ENCODE results near the gene ARHGAP15.

ARHGAP15 gene

GRCh38 chr2:143124445-143124844 is 4.8 kb upstream of the ARHGAP15 start:
- no peak for TF ChIP-seq NFIC (IDR thresholded peaks at IDR 0.05)
- no peak for TF ChIP-seq USF1 (IDR thresholded peaks at IDR 0.05)
- TF ChIP-seq EP300 (IDR thresholded peaks at IDR 0.05; ENCODE audit: borderline replicate concordance): no peak
- no peak for TF ChIP-seq TEAD4 (IDR thresholded peaks at IDR 0.05)
- TF ChIP-seq YY1 (IDR thresholded peaks at IDR 0.05; ENCODE audit: low read depth): no peak
- no peak for TF ChIP-seq CEBPB (IDR thresholded peaks at IDR 0.05)
- no peak for TF ChIP-seq EGR1 (IDR thresholded peaks at IDR 0.05)
- TF ChIP-seq REST (IDR thresholded peaks at IDR 0.05; ENCODE audit: low read depth): no peak

GRCh38 chr2:143125717-143126116 is 3.5 kb upstream of the ARHGAP15 start:
- TF ChIP-seq TCF12 (IDR thresholded peaks at IDR 0.05; ENCODE audit: low read depth) (no peak), ZBTB7A (IDR thresholded peaks at IDR 0.05; ENCODE audit: low read depth) (no peak), FOXM1 (IDR thresholded peaks at IDR 0.05; ENCODE audit: borderline replicate concordance, low read depth) (no peak), EP300 (IDR thresholded peaks at IDR 0.05; ENCODE audit: borderline replicate concordance) (no peak), REST (IDR thresholded peaks at IDR 0.05; ENCODE audit: low read depth) (no peak), MAX (IDR thresholded peaks at IDR 0.05) (no peak), TEAD4 (IDR thresholded peaks at IDR 0.05) (no peak), USF1 (IDR thresholded peaks at IDR 0.05) (no peak), RAD21 (IDR thresholded peaks at IDR 0.05; ENCODE audit: low read depth) (no peak), TAF1 (IDR thresholded peaks at IDR 0.05; ENCODE audit: low read depth) (no peak), CEBPB (IDR thresholded peaks at IDR 0.05) (no peak)

GRCh38 chr2:143132355-143132754 is 3.1 kb downstream of the ARHGAP15 start:
- TF ChIP-seq ZBTB7A (IDR thresholded peaks at IDR 0.05; ENCODE audit: low read depth): no peak
- TF ChIP-seq TEAD4 (IDR thresholded peaks at IDR 0.05): no peak
- no peak for TF ChIP-seq TAF1 (IDR thresholded peaks at IDR 0.05; ENCODE audit: low read depth)
- no peak for TF ChIP-seq CEBPB (IDR thresholded peaks at IDR 0.05)
- TF ChIP-seq YY1 (IDR thresholded peaks at IDR 0.05; ENCODE audit: low read depth): no peak
- no peak for TF ChIP-seq CREB1 (IDR thresholded peaks at IDR 0.05; ENCODE audit: low read depth)

GRCh38 chr2:143133783-143134182 is 4.6 kb downstream of the ARHGAP15 start:
- TF ChIP-seq CREB1 (IDR thresholded peaks at IDR 0.05; ENCODE audit: low read depth) (no peak), USF1 (IDR thresholded peaks at IDR 0.05) (no peak), RAD21 (IDR thresholded peaks at IDR 0.05; ENCODE audit: low read depth) (no peak), CEBPB (IDR thresholded peaks at IDR 0.05) (no peak), MAX (IDR thresholded peaks at IDR 0.05) (no peak), EGR1 (IDR thresholded peaks at IDR 0.05) (no peak), TCF12 (IDR thresholded peaks at IDR 0.05; ENCODE audit: low read depth) (no peak), REST (IDR thresholded peaks at IDR 0.05; ENCODE audit: low read depth) (no peak), FOXM1 (IDR thresholded peaks at IDR 0.05; ENCODE audit: borderline replicate concordance, low read depth) (no peak), NFIC (IDR thresholded peaks at IDR 0.05) (no peak), TEAD4 (IDR thresholded peaks at IDR 0.05) (no peak), TAF1 (IDR thresholded peaks at IDR 0.05; ENCODE audit: low read depth) (no peak), YY1 (IDR thresholded peaks at IDR 0.05; ENCODE audit: low read depth) (no peak), ZBTB7A (IDR thresholded peaks at IDR 0.05; ENCODE audit: low read depth) (no peak)

Measured in Ishikawa (cell line).